GM19372 (cell line): Measurements from ENCODE around the gene TOX2.

Source experiments
- ATAC-seq: cut with Tn5 transposase; IDR thresholded peaks from one replicate; pipeline ENCODE4 v1.9.1; 2021; ENCODE audit warnings: mild to moderate bottlenecking, low read depth, moderate library complexity; ENCODE audit not compliant: unreplicated experiment

The TOX2 gene

GRCh38 chr20:44070139-44070900, 155.7 kb downstream of the TOX2 start:
- ATAC-seq: no peak

- ATAC-seq: no peak
These were observed 156.4 kb downstream of the TOX2 start for GRCh38 chr20:44071057-44071456.

- no peak for ATAC-seq
These were observed 157.0 kb downstream of the TOX2 start for GRCh38 chr20:44071526-44072111.

GRCh38 chr20:44072384-44072783, 157.7 kb downstream of the TOX2 start:
- ATAC-seq: no peak

GRCh38 chr20:44073011-44073674, 158.5 kb downstream of the TOX2 start:
- no peak for ATAC-seq

- no peak for ATAC-seq
These were observed 159.0 kb downstream of the TOX2 start for GRCh38 chr20:44073675-44074071.

- no peak for ATAC-seq
These were observed 159.8 kb downstream of the TOX2 start for GRCh38 chr20:44074252-44075151.

GRCh38 chr20:44075191-44075949, 160.7 kb downstream of the TOX2 start:
- ATAC-seq: no peak

- ATAC-seq: no peak
These were observed 161.2 kb downstream of the TOX2 start for GRCh38 chr20:44075950-44076232.

- ATAC-seq: no peak
These were observed 164.6 kb downstream of the TOX2 start for GRCh38 chr20:44079291-44079690.

GRCh38 chr20:44080064-44080463, 165.4 kb downstream of the TOX2 start:
- no peak for ATAC-seq

GRCh38 chr20:44080646-44081267, 166.1 kb downstream of the TOX2 start:
- peak; percentile 82 for ATAC-seq

GRCh38 chr20:44081476-44081875, 166.8 kb downstream of the TOX2 start:
- no peak for ATAC-seq

- ATAC-seq: no peak
These were observed 167.2 kb downstream of the TOX2 start for GRCh38 chr20:44081888-44082287.

GRCh38 chr20:44083220-44083933, 168.7 kb downstream of the TOX2 start:
- ATAC-seq: no peak

- ATAC-seq: no peak
These were observed 169.8 kb downstream of the TOX2 start for GRCh38 chr20:44084439-44084838.

- no peak for ATAC-seq
These were observed 170.2 kb downstream of the TOX2 start for GRCh38 chr20:44084891-44085290.

- no peak for ATAC-seq
These were observed 171.2 kb downstream of the TOX2 start for GRCh38 chr20:44085616-44086434.
